ENCODE measurements around the gene ACSS1.

Gene ACSS1

GRCh38 chr20:24993337-24994185 is 64.4 kb downstream of the ACSS1 start:
- peak overlapping the region; percentile 70; the same call in 1 of the 2 replicates for H3K4me3 ChIP-seq (ENCODE audit: low read depth, low read length)
- peak; percentile 6 for TF ChIP-seq CTCF (IDR thresholded peaks at IDR 0.05; ENCODE audit: low read depth, low read length, missing control alignments)
- no peak for DNase-seq (ENCODE audit: low read depth)

GRCh38 chr20:24992487-24993205 is 65.3 kb downstream of the ACSS1 start, which contains the start of gene APMAP:
Gene APMAP (minus strand): TSS chr20:24992751. CDS start chr20:24992688, 63 bp downstream.
- TF ChIP-seq CTCF (IDR thresholded peaks at IDR 0.05; ENCODE audit: low read depth, low read length, missing control alignments) = no peak
- DNase-seq (ENCODE audit: low read depth) = peak; percentile 71
- peak within 1 kb of the TSS; percentile 70 for H3K4me3 ChIP-seq (ENCODE audit: low read depth, low read length)

- TF ChIP-seq CTCF (IDR thresholded peaks at IDR 0.05; ENCODE audit: low read depth, low read length, missing control alignments) = no peak
- DNase-seq (ENCODE audit: low read depth) = no peak
- peak overlapping the region; percentile 70 for H3K4me3 ChIP-seq (ENCODE audit: low read depth, low read length)
These were observed 65.9 kb downstream of the ACSS1 start for GRCh38 chr20:24991897-24992486.

GRCh38 chr20:24990810-24991252 is 67.1 kb downstream of the ACSS1 start:
- no peak overlapping the region; the same call in 1 of the 2 replicates for H3K4me3 ChIP-seq (ENCODE audit: low read depth, low read length)
- TF ChIP-seq CTCF (IDR thresholded peaks at IDR 0.05; ENCODE audit: low read depth, low read length, missing control alignments) = no peak
- DNase-seq (ENCODE audit: low read depth) = no peak

- no peak for DNase-seq (ENCODE audit: low read depth)
- no peak overlapping the region for H3K4me3 ChIP-seq (ENCODE audit: low read depth, low read length)
- TF ChIP-seq CTCF (IDR thresholded peaks at IDR 0.05; ENCODE audit: low read depth, low read length, missing control alignments) = no peak
These were observed 68.8 kb downstream of the ACSS1 start for GRCh38 chr20:24989162-24989561.

- no peak for DNase-seq (ENCODE audit: low read depth)
- no peak overlapping the region for H3K4me3 ChIP-seq (ENCODE audit: low read depth, low read length)
- no peak for TF ChIP-seq CTCF (IDR thresholded peaks at IDR 0.05; ENCODE audit: low read depth, low read length, missing control alignments)
These were observed 69.8 kb downstream of the ACSS1 start for GRCh38 chr20:24987873-24988835.
